Suprapubic skin (tissue), 4 donors: ENCODE data around the gene SUPT7L. TPM values are rescaled to one million over a fixed set of nuclear protein-coding genes. Genes with fewer than 3 reads are reported as not detected.
"Not testable (repeated sequence)": the region's sequence is repeated elsewhere in the genome, so short reads cannot be mapped to it uniquely, and the experiment has no call there.

Source experiments
- DNase-seq, 2 donors: peaks; one replicate each; pipeline ENCODE4 v3.0.0-alpha.2; 2019; ENCODE audit warnings: low spot score in 2 of 2
- H3K27ac ChIP-seq: fragments of 200-600 bp; sonication (generic); one replicate; pipeline ENCODE4 v1.5.1; 2019
- H3K27me3 ChIP-seq: fragments of 200-600 bp; sonication (generic); one replicate; pipeline ENCODE4 v1.5.1; 2019
- H3K36me3 ChIP-seq: fragments of 200-600 bp; sonication (generic); one replicate; pipeline ENCODE4 v1.5.1; 2019
- H3K4me1 ChIP-seq: fragments of 200-600 bp; sonication (generic); one replicate; pipeline ENCODE4 v1.5.1; 2019
- H3K4me3 ChIP-seq: fragments of 200-600 bp; sonication (generic); one replicate; pipeline ENCODE4 v1.5.1; 2019; ENCODE audit warnings: mild to moderate bottlenecking
- H3K9me3 ChIP-seq: fragments of 200-600 bp; sonication (generic); one replicate; pipeline ENCODE4 v1.5.1; 2019
- EP300 ChIP-seq: sonication (generic); formaldehyde crosslinking; IDR thresholded peaks from one replicate; pipeline ENCODE4 v1.6.1; 2017; ENCODE audit warnings: antibody characterized with exemption
- POLR2A ChIP-seq, 2 donors: fragments of 450-650 bp; IDR thresholded peaks; one replicate each; pipeline ENCODE4 v1.6.1; 2017; ENCODE audit warnings: antibody characterized with exemption in 2 of 2, mild to moderate bottlenecking in 2 of 2, moderate library complexity in 2 of 2
- POLR2AphosphoS5 ChIP-seq, 3 donors: sonication (generic); formaldehyde crosslinking; IDR thresholded peaks; one replicate each; pipeline ENCODE4 v1.6.1; 2017; ENCODE audit warnings: antibody characterized with exemption in 3 of 3
- WGBS: methylation state at CpG from one replicate; pipeline ENCODE4 v1.1.5; 2018; 5-methylcytosine and 5-hydroxymethylcytosine counted together
- total RNA-seq, 4 donors: library from RNA; depleted of rRNA; stranded (reverse); fragments of >200 nt; gene quantifications; one replicate each; pipeline ENCODE4 v1.1.0, GENCODE V29; 2016
- TF ChIP-seq, protein P1 (sequence below), 2 donors: fragments of 200-600 bp in 1 of 2; fragments of 450-650 bp in 1 of 2; sonication (generic) in 1 of 2; IDR thresholded peaks; one replicate each; pipeline ENCODE4 v1.5.1; 2016 to 2019; ENCODE audit warnings: antibody characterized with exemption in 2 of 2, mild to moderate bottlenecking in 1 of 2, moderate library complexity in 1 of 2

Gene SUPT7L
- total RNA-seq, 4 donors from 2014 or later, result 17.0 to 27.3 (median 22.2) TPM

DNA sequence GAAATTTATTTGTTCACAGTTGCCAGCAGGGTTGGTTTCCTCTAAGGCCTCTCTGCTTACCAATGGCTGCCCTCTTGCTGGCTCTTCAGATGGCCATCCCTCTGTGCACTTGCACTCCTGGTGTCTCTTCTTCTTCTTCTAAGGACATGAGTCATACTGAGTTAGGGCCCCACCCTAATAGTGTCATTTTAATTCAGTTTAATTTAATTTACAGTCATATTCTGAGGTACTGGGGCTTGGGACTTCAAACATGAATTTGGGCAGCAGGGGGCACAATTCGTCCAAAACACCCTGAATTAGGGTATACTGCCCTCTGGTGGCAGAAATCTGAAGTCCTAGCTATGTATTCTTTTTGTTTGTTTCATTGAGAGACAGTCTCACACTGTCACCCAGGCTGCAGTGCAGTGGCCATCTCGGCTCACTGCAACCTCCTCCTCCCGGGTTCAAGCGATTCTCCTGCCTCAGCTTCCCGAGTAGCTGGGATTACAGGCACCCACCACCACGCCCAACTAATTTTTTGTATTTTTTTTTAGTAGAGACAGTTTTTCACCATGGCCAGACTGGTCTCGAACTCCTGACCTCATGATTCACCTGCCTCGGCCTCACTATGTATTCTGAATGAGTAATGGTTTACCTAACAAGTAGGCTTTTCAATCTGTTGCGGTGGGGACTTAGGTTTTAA lies 20.1 kb upstream of the SUPT7L start:
- Histone ChIP-seq H3K4me3 (no peak overlapping the region), H3K27me3 (no peaks in the 10 kb centered on the region), H3K36me3 (peaks cover 69% of the 10 kb centered on the region), H3K4me1 (peaks cover 18% of the 10 kb centered on the region), H3K27ac (peak overlapping the region; percentile 68), H3K9me3 (no peaks in the 10 kb centered on the region)
- TF ChIP-seq EP300, result no peak
- no peak for TF ChIP-seq POLR2AphosphoS5 (IDR thresholded peaks at IDR 0.05)
- TF ChIP-seq, protein P1, sequence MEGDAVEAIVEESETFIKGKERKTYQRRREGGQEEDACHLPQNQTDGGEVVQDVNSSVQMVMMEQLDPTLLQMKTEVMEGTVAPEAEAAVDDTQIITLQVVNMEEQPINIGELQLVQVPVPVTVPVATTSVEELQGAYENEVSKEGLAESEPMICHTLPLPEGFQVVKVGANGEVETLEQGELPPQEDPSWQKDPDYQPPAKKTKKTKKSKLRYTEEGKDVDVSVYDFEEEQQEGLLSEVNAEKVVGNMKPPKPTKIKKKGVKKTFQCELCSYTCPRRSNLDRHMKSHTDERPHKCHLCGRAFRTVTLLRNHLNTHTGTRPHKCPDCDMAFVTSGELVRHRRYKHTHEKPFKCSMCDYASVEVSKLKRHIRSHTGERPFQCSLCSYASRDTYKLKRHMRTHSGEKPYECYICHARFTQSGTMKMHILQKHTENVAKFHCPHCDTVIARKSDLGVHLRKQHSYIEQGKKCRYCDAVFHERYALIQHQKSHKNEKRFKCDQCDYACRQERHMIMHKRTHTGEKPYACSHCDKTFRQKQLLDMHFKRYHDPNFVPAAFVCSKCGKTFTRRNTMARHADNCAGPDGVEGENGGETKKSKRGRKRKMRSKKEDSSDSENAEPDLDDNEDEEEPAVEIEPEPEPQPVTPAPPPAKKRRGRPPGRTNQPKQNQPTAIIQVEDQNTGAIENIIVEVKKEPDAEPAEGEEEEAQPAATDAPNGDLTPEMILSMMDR (IDR thresholded peaks at IDR 0.05), result peak; percentile 88 to 97
- DNase-seq, result peak in 1 of 2 donors; percentile 76
- 37% methylated on average over 9 of the region's 9 CpGs for WGBS

DNA sequence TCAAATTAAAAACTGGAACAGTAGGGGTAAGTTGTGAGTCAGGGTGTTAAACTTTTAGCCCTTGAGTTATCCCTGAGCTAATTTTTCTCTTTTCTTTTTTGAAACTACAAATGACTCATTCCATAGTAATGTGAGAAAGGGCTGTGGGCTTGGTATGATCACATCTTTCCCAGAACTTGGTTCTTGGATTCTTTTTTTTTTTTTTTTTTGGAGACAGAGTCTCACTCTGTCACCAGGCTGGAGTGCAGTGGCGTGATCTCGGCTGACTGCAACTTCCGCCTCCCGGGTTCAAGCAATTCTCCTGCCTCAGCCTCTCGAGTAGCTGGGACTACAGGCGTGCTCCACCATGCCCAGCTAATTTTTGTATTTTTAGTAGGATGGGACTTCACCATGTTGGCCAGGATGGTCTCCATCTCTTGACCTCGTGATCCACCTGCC lies 18.9 kb upstream of the SUPT7L start:
- Histone ChIP-seq H3K36me3 (peaks cover 74% of the 10 kb centered on the region), H3K27ac (peak overlapping the region; percentile 68), H3K4me1 (peaks cover 18% of the 10 kb centered on the region)
- not testable (repeated sequence) for DNase-seq, H3K4me3 ChIP-seq, H3K9me3 ChIP-seq, H3K27me3 ChIP-seq
- WGBS, result 76% methylated on average over 7 of the region's 7 CpGs

DNA sequence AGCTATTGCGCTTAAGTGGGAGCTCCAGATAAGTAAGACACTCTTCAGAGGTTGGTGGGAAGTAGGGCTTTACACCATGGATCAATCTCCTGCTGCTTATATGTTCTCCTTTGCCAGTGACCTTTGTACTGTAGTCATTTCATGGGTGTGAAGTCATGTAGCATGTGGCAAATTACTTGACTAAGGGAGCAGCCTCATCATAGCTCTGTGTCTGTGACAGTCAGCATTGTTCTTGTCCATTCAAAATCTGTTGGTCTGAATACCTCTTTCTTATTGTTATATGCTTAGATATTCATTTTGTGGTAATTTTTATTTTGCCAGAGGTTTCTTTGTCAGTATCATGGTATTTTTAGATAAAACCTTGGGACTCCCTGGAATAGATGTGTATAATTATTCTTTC lies 18.4 kb upstream of the SUPT7L start:
- DNase-seq, result no peak
- H3K36me3 ChIP-seq, result peaks cover 74% of the 10 kb centered on the region
- H3K4me3 ChIP-seq, result no peak overlapping the region
- WGBS, result 94% methylated on average over 1 of the region's 1 CpG
- no peaks in the 10 kb centered on the region for H3K27me3 ChIP-seq
- no peaks in the 10 kb centered on the region for H3K9me3 ChIP-seq
- H3K4me1 ChIP-seq, result peaks cover 18% of the 10 kb centered on the region
- TF ChIP-seq POLR2A (IDR thresholded peaks at IDR 0.05) (no peak), POLR2AphosphoS5 (IDR thresholded peaks at IDR 0.05) (no peak)
- H3K27ac ChIP-seq, result peak overlapping the region; percentile 68

DNA sequence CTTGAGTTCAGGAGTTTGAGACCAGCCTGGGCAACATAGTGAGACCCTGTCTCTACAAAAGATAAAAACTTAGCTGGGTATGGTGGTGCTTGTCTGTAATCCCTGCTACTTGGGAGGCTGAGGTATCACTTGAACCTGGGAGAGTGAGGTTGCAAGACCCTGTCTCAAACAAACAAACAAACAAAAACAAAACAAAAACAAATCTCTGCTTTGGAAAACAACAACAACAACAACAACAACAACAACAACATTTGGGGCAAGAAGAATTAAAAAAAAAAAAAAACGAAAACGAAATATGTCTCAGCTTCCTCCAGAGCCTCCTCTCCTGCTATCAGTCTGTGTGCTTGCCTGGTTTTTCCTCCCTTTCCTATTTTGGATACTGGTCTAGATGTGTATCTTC lies 17.2 kb upstream of the SUPT7L start:
- DNase-seq, result no peak
- 93% methylated on average over 2 of the region's 2 CpGs for WGBS
- Histone ChIP-seq H3K27me3 (no peaks in the 10 kb centered on the region), H3K36me3 (peaks cover 75% of the 10 kb centered on the region), H3K9me3 (no peaks in the 10 kb centered on the region), H3K4me3 (no peak overlapping the region), H3K27ac (no peak overlapping the region), H3K4me1 (peaks cover 18% of the 10 kb centered on the region)
- no peak for TF ChIP-seq EP300
- no peak for TF ChIP-seq POLR2AphosphoS5 (IDR thresholded peaks at IDR 0.05)
- TF ChIP-seq, protein P1 (IDR thresholded peaks at IDR 0.05), result no peak
- no peak for TF ChIP-seq POLR2A (IDR thresholded peaks at IDR 0.05)

DNA sequence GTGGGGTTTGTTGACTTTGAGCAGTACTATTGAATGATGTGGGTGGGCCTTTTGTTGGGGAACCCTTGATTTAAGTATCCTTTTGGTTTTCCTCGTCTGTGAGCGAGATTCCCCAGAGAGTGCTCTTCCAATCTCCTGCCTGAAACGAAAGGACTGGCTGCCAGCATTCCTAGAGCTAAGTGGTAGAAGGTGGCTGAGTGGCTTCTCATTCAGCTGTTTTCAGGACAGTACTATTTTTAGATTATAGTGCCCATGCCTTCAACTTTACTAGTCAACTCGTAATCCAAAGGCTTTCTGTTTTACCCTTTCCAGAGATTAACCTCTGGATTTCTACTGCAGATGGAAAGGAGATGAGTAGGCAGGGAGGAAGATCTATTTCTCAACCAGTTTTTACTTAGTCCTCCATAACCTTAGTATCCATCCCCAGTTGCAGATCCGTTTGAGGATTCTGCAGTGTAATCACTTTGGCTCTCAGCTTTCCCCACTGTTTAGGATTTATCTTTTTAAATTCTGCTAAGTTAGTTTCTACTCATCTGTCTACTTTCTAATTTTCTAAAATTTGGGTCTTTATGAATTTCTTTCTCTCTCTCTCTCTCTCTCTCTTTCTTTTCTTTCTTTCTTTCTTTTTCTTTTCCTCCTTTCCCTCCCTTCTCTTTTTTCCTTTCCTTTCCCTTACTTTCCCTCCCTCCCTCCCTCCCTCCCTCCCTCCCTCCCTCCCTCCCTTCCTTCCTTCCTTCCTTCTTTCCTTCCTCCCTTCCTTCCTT lies 9.5 kb upstream of the SUPT7L start:
- Histone ChIP-seq H3K4me3 (no peak overlapping the region), H3K27ac (no peak overlapping the region), H3K27me3 (no peaks in the 10 kb centered on the region), H3K9me3 (no peaks in the 10 kb centered on the region), H3K4me1 (no peaks in the 10 kb centered on the region), H3K36me3 (peaks cover 80% of the 10 kb centered on the region)
- no peak for DNase-seq
- 82% methylated on average over 5 of the region's 5 CpGs for WGBS
- TF ChIP-seq, protein P1 (IDR thresholded peaks at IDR 0.05), result no peak
- no peak for TF ChIP-seq POLR2A (IDR thresholded peaks at IDR 0.05)
- TF ChIP-seq EP300, result no peak
- no peak for TF ChIP-seq POLR2AphosphoS5 (IDR thresholded peaks at IDR 0.05)

DNA sequence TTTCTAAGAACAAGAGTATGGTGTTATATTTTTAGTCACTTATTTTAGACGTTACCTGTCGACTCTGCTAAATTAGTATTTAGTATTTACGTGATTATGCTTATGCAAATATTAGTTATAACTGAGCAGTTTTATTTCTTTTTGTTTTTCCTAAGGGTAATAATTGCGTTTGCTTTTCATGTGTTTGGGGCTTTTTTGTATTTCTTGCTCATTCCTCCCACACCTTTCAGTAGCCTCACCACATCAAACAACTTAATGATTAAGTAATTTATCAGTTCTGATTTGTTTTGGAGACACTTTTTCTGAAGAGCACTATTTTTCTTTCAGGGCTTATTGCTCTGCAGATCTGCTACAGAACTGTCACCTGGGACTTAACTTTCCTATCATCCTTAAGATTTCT lies 7.8 kb upstream of the SUPT7L start:
- WGBS, result 85% methylated on average over 4 of the region's 4 CpGs
- H3K36me3 ChIP-seq, result peaks cover 75% of the 10 kb centered on the region
- H3K4me1 ChIP-seq, result peaks cover 3% of the 10 kb centered on the region
- H3K4me3 ChIP-seq, result no peak overlapping the region
- no peaks in the 10 kb centered on the region for H3K9me3 ChIP-seq
- DNase-seq, result no peak
- no peak for TF ChIP-seq POLR2AphosphoS5 (IDR thresholded peaks at IDR 0.05)
- TF ChIP-seq POLR2A (IDR thresholded peaks at IDR 0.05), result no peak
- TF ChIP-seq EP300, result no peak
- TF ChIP-seq, protein P1 (IDR thresholded peaks at IDR 0.05), result no peak
- no peak overlapping the region for H3K27ac ChIP-seq
- no peaks in the 10 kb centered on the region for H3K27me3 ChIP-seq
